Natural killer cell treated with Interleukin-12 subunit alpha and Interleukin-12 subunit beta and Interleukin-15 and Interleukin-18, amount 100 ng/mL, for 72 hours (primary cell): Measurements from ENCODE around the gene DPM3. TPM values are rescaled to one million over a fixed set of nuclear protein-coding genes. Genes with fewer than 3 reads are reported as not detected.
"Not testable (repeated sequence)": the region's sequence is repeated elsewhere in the genome, so short reads cannot be mapped to it uniquely, and the experiment has no call there.

ENCODE experiments used
- ATAC-seq, 2 donors: fragments of 150-1000 bp; cut with Tn5 transposase in 1 of 2; sonication (Bioruptor Pico), chemical (Tn5 transposase) in 1 of 2; 2 replicates each; pipeline ENCODE4 v1.10.0; 2021
- DNase-seq: peaks from one replicate; pipeline ENCODE4 v3.0.0; 2022; ENCODE audit warnings: low spot score
- H3K27ac Mint-ChIP-seq, 2 donors: 1 replicate in 1 of 2; 2 replicates in 1 of 2; pipeline ENCODE4 v1.8.0; 2022; ENCODE audit warnings: mixed read lengths in 2 of 2, mild to moderate bottlenecking in 1 of 2, moderate library complexity in 1 of 2
- H3K27me3 Mint-ChIP-seq, 2 donors: 1 replicate in 1 of 2; 2 replicates in 1 of 2; pipeline ENCODE4 v1.8.0; 2022; ENCODE audit warnings: mixed read lengths in 2 of 2
- H3K36me3 Mint-ChIP-seq: one replicate; pipeline ENCODE4 v1.8.0; 2022; ENCODE audit warnings: mixed read lengths
- H3K4me1 Mint-ChIP-seq, 2 donors: 1 replicate in 1 of 2; 2 replicates in 1 of 2; pipeline ENCODE4 v1.8.0; 2022; ENCODE audit warnings: low read depth in 2 of 2, mixed read lengths in 2 of 2, mild to moderate bottlenecking in 1 of 2
- H3K4me3 Mint-ChIP-seq: one replicate; pipeline ENCODE4 v1.8.0; 2022; ENCODE audit warnings: mixed read lengths
- H3K9me3 Mint-ChIP-seq: 2 replicates; pipeline ENCODE4 v1.8.0; 2022; ENCODE audit warnings: mixed read lengths
- total RNA-seq, 2 donors: library from RNA; stranded (reverse); gene quantifications; one replicate each; pipeline ENCODE4 v1.2.3, GENCODE V29; 2022

Gene DPM3
- total RNA-seq, 2 donors from 2014 or later = 26.0 to 31.1 TPM

DNA sequence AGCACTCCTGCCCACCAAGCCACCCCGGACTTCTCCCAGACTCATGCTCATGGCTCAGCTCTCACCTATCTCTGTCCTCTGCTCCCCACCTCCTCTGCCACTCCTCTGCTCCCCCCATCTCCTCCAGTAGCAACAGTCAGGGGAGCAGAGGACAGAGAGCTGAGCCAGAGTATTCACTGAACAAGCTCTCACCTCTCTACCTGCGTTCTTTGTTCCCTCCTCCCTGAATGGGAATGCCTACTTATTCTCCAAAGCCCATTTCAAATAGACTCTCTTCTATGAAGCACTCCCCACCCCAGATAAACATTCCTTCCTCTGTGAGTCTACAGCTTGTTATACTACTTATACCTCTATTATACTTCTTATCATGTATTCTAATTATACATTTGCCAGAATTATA lies 19.1 kb downstream of the DPM3 start:
- Mint-ChIP-seq H3K36me3 (no peaks in the 10 kb centered on the region), H3K4me3 (no peak overlapping the region), H3K27me3 (peaks cover 6 to 14% of the 10 kb centered on the region in 2 donors), H3K9me3 (no peaks in the 10 kb centered on the region), H3K27ac (no peak overlapping the region), H3K4me1 (no peaks in the 10 kb centered on the region)
- ATAC-seq = no peak
- peak; percentile 32 for DNase-seq

- DNase-seq (no peak), ATAC-seq (no peak)
- no peak overlapping the region for H3K27ac Mint-ChIP-seq
- H3K27me3 Mint-ChIP-seq = peaks cover 6 to 11% of the 10 kb centered on the region in 2 donors
- no peaks in the 10 kb centered on the region for H3K9me3 Mint-ChIP-seq
- no peaks in the 10 kb centered on the region for H3K4me1 Mint-ChIP-seq
- no peak overlapping the region for H3K4me3 Mint-ChIP-seq
- no peaks in the 10 kb centered on the region for H3K36me3 Mint-ChIP-seq
Measured at GRCh38 chr1:155120253-155120652, 20.1 kb downstream of the DPM3 start.

DNA sequence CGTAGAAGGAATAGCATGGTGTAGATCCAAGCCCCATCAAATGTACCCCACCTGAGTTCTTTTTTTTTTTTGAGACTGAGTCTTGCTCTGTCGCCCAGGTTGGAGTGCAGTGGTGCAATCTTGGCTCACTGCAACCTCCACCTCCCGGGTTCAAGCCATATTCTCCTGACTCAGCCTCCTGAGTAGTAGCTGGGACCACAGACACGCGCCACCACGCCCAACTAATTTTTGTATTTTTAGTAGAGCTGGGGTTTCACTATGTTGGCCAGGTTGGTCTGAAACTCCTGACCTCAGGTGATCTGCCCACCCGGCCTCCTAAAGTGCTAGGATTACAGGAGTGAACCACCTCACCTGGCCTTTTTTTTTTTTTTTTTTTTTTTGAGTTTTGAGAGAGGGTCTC lies 22.2 kb downstream of the DPM3 start:
- not testable (repeated sequence) for H3K36me3 Mint-ChIP-seq, ATAC-seq, H3K9me3 Mint-ChIP-seq, H3K4me1 Mint-ChIP-seq, H3K27ac Mint-ChIP-seq, H3K4me3 Mint-ChIP-seq
- peak; percentile 23 for DNase-seq
- H3K27me3 Mint-ChIP-seq = peaks cover 6 to 11% of the 10 kb centered on the region in 2 donors

DNA sequence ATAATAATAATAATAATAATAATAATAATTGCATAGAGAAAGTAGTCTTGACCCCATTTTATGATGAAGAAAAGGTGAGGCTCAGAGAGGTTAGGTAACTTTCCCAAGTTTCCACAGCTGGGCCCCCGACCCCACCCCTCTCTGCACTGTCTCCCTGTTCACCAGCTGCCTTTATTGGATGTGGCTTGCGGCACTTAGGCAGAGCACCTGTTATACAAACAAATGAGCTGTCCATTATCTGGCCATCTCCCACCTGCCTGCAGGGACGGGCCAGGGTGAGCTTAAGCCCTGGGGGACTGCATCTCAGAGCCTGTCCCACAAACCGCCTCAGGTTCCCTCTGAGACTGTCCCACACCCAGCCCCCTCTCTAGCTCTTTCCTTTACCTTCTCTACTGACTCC lies 22.7 kb downstream of the DPM3 start:
- ATAC-seq (no peak), DNase-seq (peak; percentile 12)
- Mint-ChIP-seq H3K4me1 (no peaks in the 10 kb centered on the region), H3K27me3 (peaks cover 6 to 11% of the 10 kb centered on the region in 2 donors), H3K9me3 (no peaks in the 10 kb centered on the region), H3K36me3 (no peaks in the 10 kb centered on the region), H3K27ac (no peak overlapping the region), H3K4me3 (no peak overlapping the region)

DNA sequence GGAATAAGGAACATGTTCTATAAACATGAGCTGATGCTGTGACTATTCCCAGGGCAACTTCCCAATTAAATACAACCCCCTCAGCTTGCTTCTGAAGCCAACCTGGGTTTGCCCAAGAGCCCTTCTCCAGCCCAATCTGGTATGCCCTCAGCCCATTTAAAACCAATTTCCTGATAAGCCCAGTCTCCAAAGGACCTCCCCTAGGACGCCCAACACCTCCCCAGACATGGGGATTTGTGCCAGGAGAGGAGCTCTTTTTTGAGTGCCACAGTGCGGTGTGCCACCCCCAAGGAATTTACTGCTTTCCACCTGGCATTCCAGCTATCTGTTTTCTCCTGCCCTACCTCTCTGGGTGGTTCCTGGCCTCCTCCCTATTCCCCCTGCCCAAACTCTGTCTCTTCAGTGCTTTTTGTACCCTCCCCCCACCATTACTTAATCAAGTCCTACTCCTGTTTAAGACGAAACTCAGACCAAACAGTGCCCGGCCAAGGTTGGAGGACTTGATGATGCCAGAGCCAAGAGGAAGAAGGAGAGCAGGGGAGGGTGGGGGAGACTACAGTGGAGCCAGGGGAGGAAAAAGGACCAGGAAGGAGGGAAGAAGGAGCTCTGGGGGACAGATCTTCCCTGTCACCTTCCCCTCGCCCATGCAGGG lies 24.1 kb downstream of the DPM3 start:
- Mint-ChIP-seq H3K27me3 (peaks cover 6 to 12% of the 10 kb centered on the region in 2 donors), H3K27ac (no peak overlapping the region), H3K9me3 (no peaks in the 10 kb centered on the region), H3K4me1 (no peaks in the 10 kb centered on the region), H3K4me3 (no peak overlapping the region), H3K36me3 (no peaks in the 10 kb centered on the region)
- DNase-seq (peak; percentile 32), ATAC-seq (no peak)

- Mint-ChIP-seq H3K36me3 (no peaks in the 10 kb centered on the region), H3K9me3 (no peaks in the 10 kb centered on the region), H3K27ac (no peak overlapping the region), H3K4me3 (no peak overlapping the region), H3K27me3 (peaks cover 0 to 6% of the 10 kb centered on the region in 2 donors), H3K4me1 (no peaks in the 10 kb centered on the region)
- no peak for ATAC-seq
- no peak for DNase-seq
Measured at GRCh38 chr1:155113450-155113980, 26.8 kb downstream of the DPM3 start.

- H3K27me3 Mint-ChIP-seq = peaks cover 0 to 2% of the 10 kb centered on the region in 2 donors
- no peak for DNase-seq
- H3K36me3 Mint-ChIP-seq = no peaks in the 10 kb centered on the region
- H3K4me3 Mint-ChIP-seq = no peak overlapping the region
- no peaks in the 10 kb centered on the region for H3K4me1 Mint-ChIP-seq
- no peak for ATAC-seq
- H3K9me3 Mint-ChIP-seq = no peaks in the 10 kb centered on the region
- no peak overlapping the region for H3K27ac Mint-ChIP-seq
Measured at GRCh38 chr1:155110826-155111225, 29.5 kb downstream of the DPM3 start.

DNA sequence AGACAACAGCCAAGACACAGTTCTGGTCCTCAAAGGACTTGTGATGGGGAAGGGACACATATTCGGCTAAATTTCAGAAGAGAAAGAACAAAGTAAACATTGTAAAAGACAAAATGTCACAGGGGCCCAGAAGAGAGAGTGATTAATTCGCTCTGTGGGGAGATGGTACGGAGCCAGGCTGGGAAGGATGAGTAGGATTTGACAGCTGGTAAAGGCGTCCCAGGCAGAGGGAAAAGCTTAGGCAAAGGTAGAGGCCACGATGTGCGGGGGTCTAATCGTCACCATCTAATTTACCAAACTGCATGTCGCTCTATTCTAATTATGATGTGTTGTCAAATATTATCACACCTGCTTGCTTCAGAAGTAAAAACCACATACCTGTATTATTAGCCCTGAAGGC lies 29.9 kb downstream of the DPM3 start:
- Mint-ChIP-seq H3K27me3 (peaks cover 3 to 6% of the 10 kb centered on the region in 2 donors), H3K27ac (no peak overlapping the region), H3K9me3 (no peaks in the 10 kb centered on the region), H3K4me3 (no peak overlapping the region), H3K4me1 (no peaks in the 10 kb centered on the region), H3K36me3 (no peaks in the 10 kb centered on the region)
- ATAC-seq (no peak), DNase-seq (no peak)

- H3K27ac Mint-ChIP-seq = no peak overlapping the region
- H3K9me3 Mint-ChIP-seq = no peaks in the 10 kb centered on the region
- ATAC-seq (no peak), DNase-seq (no peak)
- no peaks in the 10 kb centered on the region for H3K36me3 Mint-ChIP-seq
- H3K4me1 Mint-ChIP-seq = no peaks in the 10 kb centered on the region
- H3K27me3 Mint-ChIP-seq = peaks cover 7 to 8% of the 10 kb centered on the region in 2 donors
- no peak overlapping the region for H3K4me3 Mint-ChIP-seq
Measured at GRCh38 chr1:155108296-155108695, 32.0 kb downstream of the DPM3 start.

DNA sequence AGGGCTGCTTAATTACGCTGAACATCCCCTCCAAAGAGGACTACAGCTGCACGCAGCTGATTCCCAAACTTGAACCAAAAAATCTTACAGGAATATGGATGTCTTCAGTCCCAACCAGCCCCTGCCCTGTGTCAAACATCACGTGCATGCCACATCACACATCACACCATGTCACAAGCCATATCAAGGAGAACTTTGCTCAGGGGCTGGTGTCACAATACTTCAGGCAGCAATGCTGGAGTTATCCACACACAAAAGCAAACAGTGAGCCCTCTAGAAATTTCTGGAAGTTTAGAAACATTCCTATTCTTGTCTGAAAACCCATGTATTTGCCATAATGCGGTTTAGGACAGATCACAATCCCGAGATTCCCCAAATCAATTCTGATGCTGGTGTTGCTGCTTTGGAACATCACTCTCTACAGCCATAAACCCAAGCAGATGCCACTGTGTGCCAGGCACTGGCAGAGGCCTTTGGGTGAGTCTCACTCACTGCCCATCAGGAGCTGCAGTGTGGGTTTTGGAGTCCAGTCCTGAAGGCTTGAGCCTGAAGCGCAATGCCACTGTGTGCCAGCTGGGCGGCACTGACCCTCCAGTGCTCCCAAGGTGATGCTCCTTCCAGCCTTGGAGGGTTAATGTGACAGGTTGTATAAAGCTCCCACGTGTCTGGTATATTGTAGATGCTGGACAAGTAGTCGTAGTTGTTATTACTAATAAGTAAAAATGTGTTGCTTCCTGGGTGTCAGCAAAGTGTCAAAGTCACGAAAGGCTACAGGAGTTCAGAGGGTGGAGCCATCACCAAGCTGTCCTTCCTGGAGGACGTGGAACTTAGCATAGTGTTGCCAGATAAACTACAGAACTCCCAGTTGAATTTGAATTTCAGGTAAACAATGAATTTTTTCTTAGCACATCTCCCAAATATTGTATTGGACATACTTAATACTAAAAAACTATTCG lies 32.7 kb downstream of the DPM3 start:
- Mint-ChIP-seq H3K27ac (no peak overlapping the region), H3K4me3 (no peak overlapping the region), H3K9me3 (no peaks in the 10 kb centered on the region), H3K36me3 (no peaks in the 10 kb centered on the region), H3K4me1 (no peaks in the 10 kb centered on the region), H3K27me3 (peaks cover 7 to 8% of the 10 kb centered on the region in 2 donors)
- no peak for ATAC-seq
- DNase-seq = no peak

- peak; percentile 12 for DNase-seq
- H3K4me3 Mint-ChIP-seq = no peak overlapping the region
- peaks cover 7 to 8% of the 10 kb centered on the region in 2 donors for H3K27me3 Mint-ChIP-seq
- ATAC-seq = no peak
- no peak overlapping the region for H3K27ac Mint-ChIP-seq
- H3K4me1 Mint-ChIP-seq = no peaks in the 10 kb centered on the region
- no peaks in the 10 kb centered on the region for H3K9me3 Mint-ChIP-seq
- no peaks in the 10 kb centered on the region for H3K36me3 Mint-ChIP-seq
Measured at GRCh38 chr1:155106862-155107261, 33.5 kb downstream of the DPM3 start.

GRCh38 chr1:155105604-155106011 lies 34.7 kb downstream of the DPM3 start:
- ATAC-seq = no peak
- H3K36me3 Mint-ChIP-seq = no peaks in the 10 kb centered on the region
- no peak for DNase-seq
- no peaks in the 10 kb centered on the region for H3K9me3 Mint-ChIP-seq
- no peaks in the 10 kb centered on the region for H3K4me1 Mint-ChIP-seq
- H3K27ac Mint-ChIP-seq = no peak overlapping the region
- no peak overlapping the region for H3K4me3 Mint-ChIP-seq
- peaks cover 5 to 7% of the 10 kb centered on the region in 2 donors for H3K27me3 Mint-ChIP-seq

DNA sequence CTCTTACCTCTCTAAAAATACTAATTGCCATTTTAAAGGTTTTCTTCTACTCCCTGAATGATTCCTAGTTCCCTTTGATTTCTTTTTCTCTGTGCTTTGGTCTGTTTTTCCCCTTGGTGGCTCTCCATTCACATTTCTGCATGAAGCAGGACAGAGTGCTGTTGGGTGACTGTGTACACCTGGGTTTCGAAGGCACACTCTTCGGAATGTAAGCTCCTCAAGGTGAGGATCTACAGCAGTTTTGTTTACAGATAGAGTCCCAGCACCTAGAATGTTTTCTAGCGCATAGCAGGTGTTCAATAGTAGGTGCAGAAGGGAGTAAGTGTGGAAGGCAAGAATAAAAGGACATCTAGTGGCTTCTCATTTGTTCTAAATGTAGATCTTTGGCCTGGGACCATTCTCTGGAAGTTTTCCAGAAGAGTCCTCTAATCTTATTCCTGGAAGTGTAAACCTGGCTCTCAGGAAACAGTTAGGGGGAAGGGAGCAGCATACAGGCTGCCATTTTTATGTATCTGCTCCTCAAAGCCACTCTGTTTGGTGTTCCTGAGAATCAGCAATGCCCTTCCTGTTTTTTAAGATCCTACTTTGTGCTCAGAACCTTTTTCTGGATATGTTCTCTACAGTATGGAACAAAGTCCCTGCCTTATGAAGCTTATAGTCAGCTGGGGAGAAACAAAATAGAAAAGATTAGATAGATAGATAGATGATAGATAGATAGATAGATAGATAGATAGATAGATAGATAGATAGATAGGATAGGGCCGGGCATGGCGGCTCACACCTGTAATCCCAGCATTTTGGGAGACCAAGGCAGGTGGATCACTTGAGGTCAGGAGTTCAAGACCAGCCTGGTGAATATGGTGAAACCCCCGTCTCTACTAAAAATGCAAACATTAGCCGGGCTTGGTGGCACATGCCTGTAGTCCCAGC lies 35.5 kb downstream of the DPM3 start:
- Mint-ChIP-seq H3K9me3 (no peaks in the 10 kb centered on the region), H3K4me1 (no peaks in the 10 kb centered on the region), H3K27ac (no peak overlapping the region), H3K36me3 (no peaks in the 10 kb centered on the region), H3K27me3 (peaks cover 5 to 7% of the 10 kb centered on the region in 2 donors), H3K4me3 (no peak overlapping the region)
- ATAC-seq = no peak
- DNase-seq = no peak
